Measurements from ENCODE around the gene NRBF2.

The NRBF2 gene

DNA sequence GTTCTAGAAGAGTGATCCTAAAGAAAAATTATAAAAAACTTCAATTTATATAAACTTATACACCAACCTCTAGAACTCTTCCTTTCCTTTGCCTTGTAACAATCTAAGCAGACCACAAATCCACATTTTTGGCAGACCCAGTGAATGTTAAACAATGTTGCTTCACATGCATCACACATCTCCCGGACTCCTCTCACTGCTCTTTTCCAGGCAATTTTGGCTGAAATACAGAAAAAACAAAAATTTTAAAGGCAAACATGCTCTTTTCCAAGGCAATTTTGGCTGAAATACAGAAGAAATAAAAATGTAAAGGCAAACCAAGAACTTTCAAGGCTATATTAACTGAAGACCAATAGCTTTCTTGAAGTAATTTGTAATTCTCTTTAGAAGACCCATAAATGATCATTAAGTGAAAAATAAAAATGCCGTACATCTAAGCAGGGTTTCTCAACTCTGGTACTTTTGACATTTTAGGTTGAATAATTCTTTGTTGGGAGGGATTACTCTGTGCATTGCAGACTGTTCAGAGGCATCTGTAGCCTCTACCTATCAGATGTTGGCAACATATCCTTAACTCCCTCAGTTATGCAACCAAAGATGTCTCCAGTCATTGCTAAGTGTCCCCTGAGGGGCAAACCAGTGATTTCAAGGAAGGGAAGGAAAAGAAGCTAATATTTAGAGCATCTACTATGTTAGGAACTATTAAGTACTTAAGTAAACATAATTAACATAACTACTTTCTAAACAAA is 64.4 kb downstream of the NRBF2 start:
- DNase-seq (ENCODE audit: extremely low spot score) = no peak
- ChIA-PET CTCF (no interaction called here), POLR2A (no interaction called here)
- TF ChIP-seq NFRKB (IDR thresholded peaks at IDR 0.05) (no peak), FOXA1 (IDR thresholded peaks at IDR 0.05) (no peak), SUZ12 (IDR thresholded peaks at IDR 0.05) (no peak), SP1 (IDR thresholded peaks at IDR 0.05) (no peak), LEF1 (IDR thresholded peaks at IDR 0.05; ENCODE audit: borderline replicate concordance) (no peak), HDGF (IDR thresholded peaks at IDR 0.05; ENCODE audit: borderline replicate concordance) (no peak), FOXM1 (IDR thresholded peaks at IDR 0.05; ENCODE audit: borderline replicate concordance) (no peak), ELF4 (IDR thresholded peaks at IDR 0.05) (no peak), TARDBP (IDR thresholded peaks at IDR 0.05) (no peak), ARNT (IDR thresholded peaks at IDR 0.05) (no peak), CTBP1 (IDR thresholded peaks at IDR 0.05; ENCODE audit: borderline replicate concordance) (no peak), BHLHE40 (IDR thresholded peaks at IDR 0.05; ENCODE audit: borderline replicate concordance) (no peak), FOXK2 (IDR thresholded peaks at IDR 0.05) (no peak), ZNF384 (IDR thresholded peaks at IDR 0.05) (no peak), L3MBTL2 (conservative IDR thresholded peaks at IDR 0.05) (no peak)
- TF ChIP-seq, protein P1, sequence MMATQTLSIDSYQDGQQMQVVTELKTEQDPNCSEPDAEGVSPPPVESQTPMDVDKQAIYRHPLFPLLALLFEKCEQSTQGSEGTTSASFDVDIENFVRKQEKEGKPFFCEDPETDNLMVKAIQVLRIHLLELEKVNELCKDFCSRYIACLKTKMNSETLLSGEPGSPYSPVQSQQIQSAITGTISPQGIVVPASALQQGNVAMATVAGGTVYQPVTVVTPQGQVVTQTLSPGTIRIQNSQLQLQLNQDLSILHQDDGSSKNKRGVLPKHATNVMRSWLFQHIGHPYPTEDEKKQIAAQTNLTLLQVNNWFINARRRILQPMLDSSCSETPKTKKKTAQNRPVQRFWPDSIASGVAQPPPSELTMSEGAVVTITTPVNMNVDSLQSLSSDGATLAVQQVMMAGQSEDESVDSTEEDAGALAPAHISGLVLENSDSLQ (IDR thresholded peaks at IDR 0.05) = no peak

DNA sequence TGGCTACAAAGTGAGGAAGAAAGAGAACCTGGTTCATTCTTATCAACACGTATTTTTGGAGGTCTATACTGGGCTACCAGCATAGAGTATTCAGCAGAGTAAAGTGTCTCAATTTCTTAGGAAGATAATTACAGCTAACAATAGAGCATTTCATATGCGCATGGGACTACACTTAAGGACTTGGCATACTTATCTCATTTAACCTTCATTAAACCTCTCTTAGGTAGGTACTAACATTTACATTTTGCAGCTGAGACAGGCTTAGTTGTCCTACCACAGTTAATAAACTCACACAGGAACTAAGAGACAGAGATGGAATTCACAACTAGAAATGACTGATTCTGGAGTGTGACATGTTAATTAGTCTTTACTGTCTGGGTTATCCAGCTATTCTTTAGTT is 66.6 kb downstream of the NRBF2 start:
- TF ChIP-seq BHLHE40 (IDR thresholded peaks at IDR 0.05; ENCODE audit: borderline replicate concordance) (no peak), L3MBTL2 (conservative IDR thresholded peaks at IDR 0.05) (no peak), CTBP1 (IDR thresholded peaks at IDR 0.05; ENCODE audit: borderline replicate concordance) (no peak), ZNF384 (IDR thresholded peaks at IDR 0.05) (no peak), NFRKB (IDR thresholded peaks at IDR 0.05) (no peak), FOXM1 (IDR thresholded peaks at IDR 0.05; ENCODE audit: borderline replicate concordance) (no peak), ELF4 (IDR thresholded peaks at IDR 0.05) (no peak), FOXK2 (IDR thresholded peaks at IDR 0.05) (no peak), SUZ12 (IDR thresholded peaks at IDR 0.05) (no peak), HDGF (IDR thresholded peaks at IDR 0.05; ENCODE audit: borderline replicate concordance) (no peak), ARNT (IDR thresholded peaks at IDR 0.05) (no peak), TARDBP (IDR thresholded peaks at IDR 0.05) (no peak), SP1 (IDR thresholded peaks at IDR 0.05) (no peak), FOXA1 (IDR thresholded peaks at IDR 0.05) (no peak), LEF1 (IDR thresholded peaks at IDR 0.05; ENCODE audit: borderline replicate concordance) (no peak)
- TF ChIP-seq, protein P1 (IDR thresholded peaks at IDR 0.05) = no peak
- ChIA-PET CTCF (interaction anchor here (0.9 to 1.0 kb wide), 2 partner anchors 514 to 520 kb away, joined by 3 to 4 read pairs; no protein-coding TSS in a partner anchor), POLR2A (no interaction called here)
- no peak for DNase-seq (ENCODE audit: extremely low spot score)

DNA sequence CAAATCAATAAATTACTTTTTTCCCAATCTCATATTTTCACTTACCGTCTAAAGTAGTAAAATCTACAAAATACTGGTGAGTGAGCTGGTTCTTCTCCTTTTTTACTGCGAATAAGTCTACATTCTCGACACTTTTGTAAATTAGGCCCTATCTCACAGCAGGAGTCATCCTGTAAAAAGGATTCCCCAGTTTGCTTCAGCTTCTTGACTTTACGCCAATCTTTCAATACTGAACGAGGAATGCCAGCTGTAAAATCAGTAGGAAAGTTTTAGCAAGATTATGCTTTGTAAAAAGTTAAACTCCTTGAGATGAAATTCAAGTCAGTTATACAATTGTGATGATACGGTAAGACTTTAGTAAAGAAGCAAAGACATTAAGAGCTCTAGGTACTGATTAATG is 67.3 kb downstream of the NRBF2 start:
- CTCF ChIA-PET = interaction anchor here (1.4 kb wide), 1 partner anchor 33 kb away, joined by 4 read pairs; no protein-coding TSS in a partner anchor
- POLR2A ChIA-PET = interaction anchor here (0.7 kb wide), 1 partner anchor 68 kb away, joined by 3 read pairs; no protein-coding TSS in a partner anchor
- TF ChIP-seq FOXA1 (IDR thresholded peaks at IDR 0.05) (no peak), LEF1 (IDR thresholded peaks at IDR 0.05; ENCODE audit: borderline replicate concordance) (no peak), BHLHE40 (IDR thresholded peaks at IDR 0.05; ENCODE audit: borderline replicate concordance) (no peak), FOXK2 (IDR thresholded peaks at IDR 0.05) (no peak)
- peak; percentile 8 for DNase-seq (ENCODE audit: extremely low spot score)

DNA sequence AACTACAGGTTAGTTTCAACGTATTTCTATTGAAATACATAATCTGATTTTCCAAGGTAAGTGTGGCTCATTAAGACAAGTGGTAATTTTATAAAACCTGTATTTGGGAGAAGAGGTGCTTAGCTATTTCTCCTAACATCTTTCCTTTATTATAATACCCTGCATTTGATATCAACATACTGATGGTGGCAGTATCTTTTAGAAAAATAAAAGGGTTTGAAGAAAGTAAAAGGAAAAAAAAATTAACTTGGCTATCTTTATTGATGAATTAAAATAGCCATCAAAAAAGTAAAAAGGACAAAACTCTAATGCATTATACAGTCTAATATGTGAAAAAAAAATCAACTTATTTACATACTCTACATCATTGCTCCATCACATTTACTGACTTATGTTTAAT is 68.0 kb downstream of the NRBF2 start:
- ChIA-PET POLR2A (interaction anchor here (0.7 to 1.0 kb wide), 2 partner anchors 67 to 321 kb away, joined by 3 read pairs; no protein-coding TSS in a partner anchor), CTCF (interaction anchor here (1.4 kb wide), 1 partner anchor 34 kb away, joined by 4 read pairs; no protein-coding TSS in a partner anchor)
- no peak for DNase-seq (ENCODE audit: extremely low spot score)
- no peak for TF ChIP-seq ZNF384 (IDR thresholded peaks at IDR 0.05)
- TF ChIP-seq SP1 (IDR thresholded peaks at IDR 0.05) = no peak
- no peak for TF ChIP-seq TARDBP (IDR thresholded peaks at IDR 0.05)
- no peak for TF ChIP-seq FOXM1 (IDR thresholded peaks at IDR 0.05; ENCODE audit: borderline replicate concordance)
- TF ChIP-seq SUZ12 (IDR thresholded peaks at IDR 0.05) = no peak
- no peak for TF ChIP-seq FOXK2 (IDR thresholded peaks at IDR 0.05)
- TF ChIP-seq NFRKB (IDR thresholded peaks at IDR 0.05) = no peak
- no peak for TF ChIP-seq HDGF (IDR thresholded peaks at IDR 0.05; ENCODE audit: borderline replicate concordance)
- TF ChIP-seq FOXA1 (IDR thresholded peaks at IDR 0.05) = no peak
- no peak for TF ChIP-seq CTBP1 (IDR thresholded peaks at IDR 0.05; ENCODE audit: borderline replicate concordance)
- TF ChIP-seq L3MBTL2 (conservative IDR thresholded peaks at IDR 0.05) = no peak
- no peak for TF ChIP-seq BHLHE40 (IDR thresholded peaks at IDR 0.05; ENCODE audit: borderline replicate concordance)
- no peak for TF ChIP-seq ARNT (IDR thresholded peaks at IDR 0.05)
- no peak for TF ChIP-seq LEF1 (IDR thresholded peaks at IDR 0.05; ENCODE audit: borderline replicate concordance)
- TF ChIP-seq, protein P1 (IDR thresholded peaks at IDR 0.05) = no peak
- no peak for TF ChIP-seq ELF4 (IDR thresholded peaks at IDR 0.05)
